ENCODE results near the gene PSMD1.
"Not testable (repeated sequence)": the region's sequence is repeated elsewhere in the genome, so short reads cannot be mapped to it uniquely, and the experiment has no call there.

PSMD1 gene

DNA sequence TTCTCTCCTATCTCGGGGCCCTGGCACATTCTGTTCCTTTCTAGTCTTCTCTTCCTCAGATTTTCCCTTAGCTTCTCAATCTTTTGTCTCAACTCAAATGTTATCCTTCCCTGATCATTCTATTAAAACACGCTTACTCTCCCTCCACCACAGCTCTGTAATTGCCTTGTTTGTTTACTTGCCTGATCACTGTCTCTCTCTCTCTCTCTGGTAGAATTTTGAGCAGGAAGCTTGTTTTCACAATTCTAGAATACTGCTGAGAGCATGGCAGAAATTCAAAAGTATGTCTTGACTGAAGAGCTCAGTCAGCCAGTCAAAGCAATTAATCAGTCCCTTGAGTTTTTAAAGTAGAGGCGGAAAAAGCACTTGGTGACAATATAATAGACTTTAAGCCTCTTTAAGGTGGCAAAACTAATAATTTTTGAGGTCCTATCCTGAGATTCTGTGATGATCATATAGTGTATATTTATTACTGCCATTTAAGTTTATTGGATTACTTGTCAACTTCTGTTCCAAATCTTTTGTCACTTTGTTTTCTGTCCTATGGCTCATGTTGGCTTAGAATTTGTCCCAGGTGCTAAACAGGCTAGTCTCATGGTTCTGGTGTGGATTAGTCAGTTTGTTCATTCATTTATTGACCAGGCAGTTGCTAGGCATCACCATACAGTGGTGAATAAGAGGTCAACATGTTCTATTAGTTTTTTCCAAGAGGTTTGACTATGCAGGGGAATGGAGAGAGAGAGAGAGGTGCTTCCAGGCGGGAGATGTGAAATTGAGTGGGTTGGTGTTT lies 2.3 kb downstream of the PSMD1 start:
- DNase-seq (ENCODE audit: low read depth) = no peak

DNA sequence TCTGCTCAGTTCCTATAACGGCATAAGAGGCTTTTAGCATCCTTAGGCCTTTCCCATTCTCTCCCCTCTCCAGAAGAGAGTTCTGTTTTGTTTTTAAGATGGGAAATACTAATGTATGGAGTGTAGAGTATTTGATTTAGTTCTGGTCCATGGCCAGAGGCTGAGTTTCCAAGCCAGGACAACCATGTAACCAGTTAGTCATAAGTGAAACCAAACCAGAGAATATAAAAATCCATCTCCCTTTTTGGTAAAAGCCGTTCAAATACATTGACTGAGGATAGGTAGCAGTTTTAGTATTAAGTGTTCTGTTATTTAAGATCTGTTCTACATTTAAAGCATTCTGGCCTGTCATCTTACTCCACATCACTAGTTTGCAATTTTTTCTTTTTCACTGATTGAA lies 3.1 kb downstream of the PSMD1 start:
- DNase-seq (ENCODE audit: low read depth) = no peak

DNA sequence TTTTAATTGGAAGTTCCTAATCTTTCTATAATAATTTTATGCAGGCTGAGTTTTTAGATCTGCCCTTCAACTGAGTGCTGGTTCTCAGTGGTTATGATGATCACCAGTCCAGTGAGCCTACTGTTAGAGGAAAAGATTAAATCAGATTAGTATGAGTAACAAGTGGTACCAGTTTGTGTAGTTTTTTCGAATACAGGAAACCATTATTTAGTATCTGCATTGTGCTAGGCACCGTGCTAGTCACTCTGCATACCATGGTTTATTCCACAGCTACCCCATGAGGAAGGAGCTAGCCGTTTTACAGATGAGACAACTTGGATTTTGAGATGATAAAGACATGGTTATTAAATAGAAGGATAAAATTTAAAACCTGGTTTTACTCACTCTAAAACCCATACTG lies 6.1 kb downstream of the PSMD1 start:
- DNase-seq (ENCODE audit: low read depth) = no peak

DNA sequence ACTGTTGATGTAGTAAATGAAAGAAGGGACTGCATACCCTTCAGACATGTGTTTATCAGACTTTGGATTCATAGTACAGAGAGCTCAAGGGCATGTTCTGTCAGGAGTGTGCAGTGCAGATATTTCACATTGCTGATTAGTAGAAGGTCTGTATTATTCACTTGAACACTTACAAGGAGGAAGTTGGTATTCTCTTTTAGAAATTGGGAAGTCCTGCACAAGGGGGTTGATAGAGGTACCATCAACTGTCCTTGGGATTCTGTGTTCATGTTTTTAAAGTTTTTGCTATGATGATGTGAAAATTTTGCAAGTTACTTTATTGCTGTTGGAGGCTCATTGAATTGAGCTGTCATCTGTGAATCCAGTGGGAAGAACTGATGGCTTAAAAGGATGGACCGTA lies 6.7 kb downstream of the PSMD1 start:
- no peak for DNase-seq (ENCODE audit: low read depth)

DNA sequence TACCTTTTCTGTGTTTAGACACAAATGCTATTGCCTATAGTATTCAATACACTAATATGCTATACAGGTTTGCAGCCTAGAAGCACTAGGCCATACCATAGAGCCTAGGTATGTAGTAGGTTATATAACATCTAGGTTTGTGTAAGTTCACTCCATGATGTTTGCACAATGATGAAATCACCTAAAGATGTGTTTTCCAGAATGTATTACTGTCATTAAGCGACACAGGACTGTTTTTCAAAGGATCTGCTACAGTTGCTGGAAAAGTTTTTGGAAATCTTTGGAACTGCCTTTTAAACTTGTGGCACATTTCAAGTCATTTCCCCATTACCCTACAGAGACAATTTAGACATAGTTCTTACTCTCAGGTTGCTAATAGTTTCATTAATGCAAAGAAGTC lies 9.3 kb downstream of the PSMD1 start:
- no peak for DNase-seq (ENCODE audit: low read depth)

DNA sequence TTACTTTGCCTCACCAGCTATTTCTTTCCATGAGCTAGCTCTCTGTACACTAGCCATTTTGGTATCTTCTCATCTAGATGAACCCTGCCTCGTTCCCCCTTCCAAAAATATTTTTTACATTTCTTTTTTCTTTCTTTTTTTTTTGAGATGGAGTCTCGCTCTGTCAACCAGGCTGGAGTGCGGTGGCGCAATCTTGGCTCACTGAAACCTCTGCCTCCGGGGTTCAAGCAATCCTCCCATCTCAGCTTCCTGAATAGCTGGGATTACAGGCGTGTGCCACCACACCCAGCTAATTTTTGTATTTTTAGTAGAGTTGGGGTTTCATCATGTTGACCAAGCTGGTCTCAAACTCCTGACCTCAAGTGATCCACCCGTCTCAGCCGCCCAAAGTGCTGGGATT lies 10.9 kb downstream of the PSMD1 start:
- DNase-seq (ENCODE audit: low read depth) = not testable (repeated sequence)

DNA sequence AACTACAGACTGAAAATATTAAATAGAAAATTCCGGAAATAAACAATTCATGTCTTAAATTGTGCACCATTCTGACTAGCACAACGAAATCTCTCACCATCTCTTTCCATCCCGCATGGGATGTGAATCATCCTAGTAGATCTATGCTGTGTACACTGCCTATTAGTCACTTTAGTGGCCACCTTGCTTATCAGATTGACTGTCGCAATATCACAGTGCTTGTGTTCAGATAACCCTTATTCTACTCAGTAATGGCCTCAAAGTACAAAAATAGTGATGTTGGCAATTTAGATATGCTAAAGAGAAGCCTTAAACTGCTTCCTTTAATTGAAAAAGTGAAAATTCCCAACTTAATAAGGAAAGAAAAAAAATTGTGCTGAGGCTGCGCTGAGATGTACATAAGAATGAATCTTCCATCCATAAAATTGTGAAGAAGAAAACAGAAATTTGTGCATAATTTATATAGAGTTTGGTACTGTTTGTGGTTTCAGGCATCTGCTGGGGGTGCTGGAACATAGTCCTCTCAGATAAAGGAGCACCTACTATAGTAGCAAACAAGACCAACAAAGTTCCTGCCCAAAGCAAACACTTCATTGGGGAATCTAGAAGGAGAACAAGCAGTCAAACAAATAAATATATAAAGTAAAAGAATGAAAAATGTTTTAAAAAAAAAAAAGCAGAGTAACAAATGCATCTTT lies 12.0 kb downstream of the PSMD1 start:
- DNase-seq (ENCODE audit: low read depth) = no peak

DNA sequence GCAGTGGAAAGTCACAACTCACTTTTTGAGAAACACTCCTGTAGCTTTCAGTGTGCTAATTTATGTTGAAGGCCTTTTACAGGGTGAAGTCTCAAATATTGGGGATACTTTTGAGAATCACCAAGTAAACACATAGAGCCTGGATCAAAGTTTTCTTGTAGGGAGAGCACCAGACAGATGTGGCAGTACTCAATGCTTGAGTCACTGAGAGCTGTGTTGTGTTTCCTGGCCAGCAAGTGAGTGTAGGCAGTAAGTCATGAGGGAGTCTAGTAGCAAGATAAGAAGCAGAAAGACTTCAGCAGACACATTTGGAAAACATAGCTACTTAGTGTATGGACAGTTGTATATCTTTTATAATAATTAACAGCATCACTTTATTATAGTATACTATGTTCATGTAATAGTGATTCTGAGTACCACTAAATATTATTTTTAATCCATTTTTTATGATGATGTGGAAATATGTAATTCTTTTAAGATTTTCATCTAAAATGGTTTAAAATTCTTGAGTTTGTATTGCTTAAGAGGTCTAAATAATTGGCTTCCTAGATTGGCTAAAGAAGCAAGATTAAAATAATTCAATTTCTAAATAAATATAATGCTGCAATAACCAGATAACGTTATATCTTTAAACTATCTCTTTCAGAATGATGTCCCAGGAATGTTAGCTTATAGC lies 12.8 kb downstream of the PSMD1 start:
- DNase-seq (ENCODE audit: low read depth) = no peak

DNA sequence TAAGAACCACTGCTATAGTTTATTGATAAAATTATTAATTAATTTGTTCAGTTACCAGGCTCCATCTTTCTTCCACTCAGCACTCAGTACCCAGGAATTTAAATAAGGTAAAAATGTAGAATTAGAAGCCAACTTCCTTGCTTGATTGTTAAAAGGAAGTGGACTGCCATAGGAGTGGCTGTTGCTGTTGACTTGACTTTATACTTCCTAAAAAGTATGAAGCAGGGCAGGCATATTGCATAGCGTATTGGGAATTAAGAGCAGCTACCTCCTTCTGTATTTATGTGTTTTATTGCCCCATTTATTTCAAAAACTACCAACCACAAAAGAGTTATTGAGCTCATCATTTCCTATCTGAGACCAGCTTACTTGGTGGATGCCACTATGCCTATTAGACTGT lies 27.9 kb downstream of the PSMD1 start:
- no peak for DNase-seq (ENCODE audit: low read depth)

DNA sequence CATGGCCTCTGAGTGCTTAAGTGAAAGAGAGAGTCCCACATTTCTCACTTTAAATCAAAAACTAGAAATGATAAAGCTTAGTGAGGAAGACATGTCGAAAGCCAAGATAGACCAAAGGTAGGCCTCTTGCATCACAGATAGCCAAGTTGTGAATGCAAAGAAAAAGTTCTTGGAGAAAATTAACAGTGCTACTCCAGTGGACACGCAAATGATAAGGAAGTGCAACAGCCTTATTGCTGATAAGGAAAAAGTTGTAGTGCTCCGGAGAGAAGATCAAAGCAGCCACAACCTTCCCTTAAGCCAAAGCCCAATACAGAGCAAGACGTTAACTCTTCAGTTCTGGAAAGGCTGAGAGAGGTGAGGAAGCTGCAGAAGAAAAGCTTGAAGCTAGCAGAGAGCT lies 32.1 kb downstream of the PSMD1 start:
- DNase-seq (ENCODE audit: low read depth) = no peak

DNA sequence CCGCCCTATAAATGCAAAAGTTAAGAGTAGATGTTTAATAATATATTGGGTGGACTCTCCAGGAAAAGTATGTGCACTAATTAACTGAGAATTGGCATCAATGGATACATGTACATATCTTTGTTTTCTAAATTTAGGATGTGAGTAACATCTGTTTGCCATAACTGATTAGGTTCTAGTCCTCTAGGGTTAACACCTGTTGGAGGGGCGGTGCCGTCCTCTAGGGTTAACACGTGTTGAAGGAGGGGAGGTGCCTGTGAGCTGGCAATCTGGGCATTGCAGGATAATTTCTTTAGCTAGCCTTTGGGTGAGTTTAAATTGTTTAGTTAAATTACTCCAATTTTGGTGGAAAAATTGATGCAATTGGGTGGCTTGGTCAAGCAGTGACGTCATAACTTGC lies 37.3 kb downstream of the PSMD1 start:
- DNase-seq (ENCODE audit: low read depth) = no peak

DNA sequence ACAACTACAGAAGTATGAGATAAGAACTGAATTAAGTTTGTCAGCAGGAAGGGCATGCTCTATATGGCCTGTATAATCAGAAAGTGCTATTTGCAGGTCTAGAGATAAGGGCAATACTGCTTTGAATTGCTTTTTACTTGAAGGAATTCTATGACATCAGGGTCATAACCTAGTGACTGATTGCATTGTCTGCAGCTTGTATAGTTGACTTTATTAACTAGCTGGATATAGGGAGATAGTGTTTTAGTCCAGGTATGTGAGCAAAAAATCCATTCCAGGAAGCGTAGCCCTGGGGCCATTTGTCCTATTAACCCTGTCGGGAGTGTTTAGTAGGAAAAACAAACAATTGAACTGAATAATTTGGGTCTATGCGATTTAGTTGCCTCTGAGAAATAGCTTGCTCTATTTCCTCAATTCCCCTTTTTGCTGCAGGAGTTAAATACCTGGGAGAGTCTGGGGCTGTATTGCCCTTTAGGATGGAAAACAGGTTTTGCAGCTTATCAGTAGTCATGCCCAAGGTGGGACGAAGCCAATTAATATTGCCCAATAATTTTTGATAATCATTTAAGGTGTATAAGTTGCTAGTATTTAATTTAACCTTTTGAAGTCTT lies 38.2 kb downstream of the PSMD1 start:
- DNase-seq (ENCODE audit: low read depth) = no peak

DNA sequence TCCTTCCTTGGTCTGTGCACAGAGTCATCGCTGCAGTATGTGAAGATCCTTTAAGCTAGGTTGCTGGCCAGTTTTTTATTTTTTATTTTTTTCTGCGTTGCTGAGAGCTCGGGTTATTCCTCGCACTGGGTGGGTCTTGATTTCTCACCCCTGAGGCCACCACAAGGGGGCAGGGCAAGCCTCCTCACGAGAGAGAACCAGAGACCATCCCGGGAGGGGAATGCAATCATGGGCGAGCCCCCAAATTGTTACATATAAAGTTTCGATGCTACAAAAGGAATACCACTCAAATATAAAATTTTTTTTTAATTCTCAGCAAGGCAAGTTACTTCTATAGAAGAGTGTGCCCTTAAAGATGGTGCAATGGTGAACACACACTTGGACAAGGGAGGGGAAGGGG lies 43.3 kb downstream of the PSMD1 start:
- no peak for DNase-seq (ENCODE audit: low read depth)

DNA sequence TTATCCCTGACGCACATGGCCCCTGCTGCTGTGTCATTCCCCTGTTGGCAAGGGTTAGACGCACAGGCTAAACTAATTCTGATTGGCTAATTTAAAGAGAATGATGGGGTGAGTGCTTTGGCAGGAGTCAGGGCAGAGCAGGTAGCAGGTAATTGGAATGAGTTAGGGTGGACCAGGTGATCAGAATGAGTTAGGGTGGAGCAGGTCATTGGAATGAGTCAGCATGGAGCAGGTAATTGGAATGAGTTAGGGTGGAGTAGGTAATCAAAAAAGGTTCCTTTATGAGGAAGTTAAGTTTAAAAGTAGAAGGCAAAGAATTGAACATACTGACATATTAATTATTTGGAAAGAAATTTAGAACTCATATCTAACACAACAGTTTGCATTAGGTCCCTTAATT lies 43.7 kb downstream of the PSMD1 start:
- DNase-seq (ENCODE audit: low read depth) = not testable (repeated sequence)

DNA sequence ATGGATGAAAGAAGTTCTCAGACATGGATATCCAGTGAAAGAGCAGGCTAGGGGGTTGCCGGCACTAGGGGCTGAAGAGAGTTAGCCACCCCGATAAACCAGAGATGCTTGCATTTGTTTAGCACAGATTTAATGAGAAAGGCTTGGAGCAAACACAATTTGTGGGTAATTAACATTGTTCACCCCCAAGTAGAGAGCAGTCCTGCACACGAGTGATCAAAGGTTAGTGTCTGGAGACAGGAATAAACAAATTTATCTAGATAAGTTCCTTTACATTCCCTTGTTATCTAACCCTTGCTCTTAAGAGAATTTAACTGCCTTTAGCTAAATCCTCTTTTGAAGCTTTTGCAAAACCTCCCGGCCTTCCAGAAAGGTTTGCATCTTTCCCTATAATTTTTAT lies 44.3 kb downstream of the PSMD1 start:
- no peak for DNase-seq (ENCODE audit: low read depth)

DNA sequence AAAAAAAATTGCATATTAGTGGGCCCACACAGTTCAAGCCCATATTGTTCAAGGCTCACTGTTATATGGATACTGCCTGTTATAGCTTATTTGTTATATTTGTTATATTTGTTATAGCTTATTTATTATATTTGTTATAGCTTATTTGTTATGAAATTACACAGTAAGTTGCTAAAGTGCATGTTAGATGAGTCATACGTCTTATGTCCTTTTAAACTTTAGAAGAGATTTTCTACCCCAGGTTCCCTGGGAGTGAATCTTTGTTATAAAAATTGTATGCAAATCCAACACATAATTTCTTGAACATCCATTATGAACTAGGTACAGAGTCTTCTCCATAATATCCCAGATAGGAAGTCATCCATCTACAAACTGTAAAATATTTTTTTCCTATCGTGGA lies 46.1 kb downstream of the PSMD1 start:
- DNase-seq (ENCODE audit: low read depth) = no peak

DNA sequence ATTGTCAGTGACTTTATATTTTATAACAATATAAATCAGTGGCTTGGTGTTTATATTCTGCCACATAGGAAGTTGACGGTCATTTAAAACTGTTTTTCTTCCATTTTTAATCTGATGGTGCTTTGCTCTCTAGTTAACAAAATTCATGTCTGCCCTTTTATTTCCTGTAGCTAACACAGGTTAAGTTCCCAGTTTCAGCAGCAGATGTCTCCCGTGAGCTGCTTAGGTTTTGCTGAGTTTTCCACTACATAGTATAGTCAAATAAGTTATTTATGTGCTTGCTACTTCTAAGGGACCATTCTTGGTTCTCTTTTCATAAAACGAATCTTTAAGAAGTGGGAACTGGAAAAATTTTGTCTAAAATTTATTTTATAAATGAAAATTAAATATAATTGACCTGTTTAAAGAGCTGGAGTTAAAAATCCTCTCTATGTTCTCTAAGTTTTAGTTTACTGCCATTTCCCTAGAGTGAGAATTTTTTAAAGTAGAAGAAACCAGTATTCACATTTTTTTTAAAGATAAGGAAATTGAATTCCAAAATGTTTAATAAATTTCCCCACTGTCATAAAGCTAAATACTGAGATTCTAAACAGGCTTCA lies 47.5 kb downstream of the PSMD1 start:
- peak; percentile 7 for DNase-seq (ENCODE audit: low read depth)

DNA sequence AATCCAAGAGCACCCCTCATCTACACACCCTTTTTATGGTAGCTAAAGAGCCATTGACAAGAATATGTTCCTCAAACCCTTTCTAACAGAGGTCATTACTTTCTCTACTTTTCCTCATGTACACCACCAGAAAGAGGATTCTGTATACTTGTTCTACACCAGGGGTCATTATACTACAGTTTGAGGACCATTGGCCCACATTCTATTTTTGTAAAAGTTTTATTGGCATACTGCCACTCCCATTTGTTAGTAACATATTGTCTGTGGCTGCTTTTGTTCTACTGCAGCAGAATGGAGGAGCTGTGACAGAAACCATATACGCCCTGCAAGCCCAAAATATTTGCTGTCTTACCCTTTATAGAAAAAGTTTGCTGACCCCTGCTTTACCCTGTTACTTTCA lies 53.9 kb downstream of the PSMD1 start:
- DNase-seq (ENCODE audit: low read depth) = no peak

DNA sequence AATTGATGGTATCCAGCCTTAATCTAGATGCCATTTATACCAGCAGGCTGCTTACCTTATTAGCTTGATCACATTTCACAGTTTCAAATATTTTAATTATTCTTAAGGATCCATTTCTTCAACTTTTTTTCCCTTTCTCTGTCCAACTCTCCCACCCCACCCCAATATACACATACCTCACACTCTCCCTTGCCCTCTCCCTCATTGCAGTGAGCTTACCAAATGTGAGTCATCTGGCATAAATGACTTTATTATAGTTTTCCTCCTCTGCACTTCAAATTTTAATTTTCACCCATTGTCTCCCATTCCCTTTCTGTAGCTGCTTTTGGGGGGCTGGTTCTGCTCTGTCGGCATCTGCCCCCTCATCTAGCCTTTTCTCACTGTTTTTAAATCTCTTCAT lies 55.3 kb downstream of the PSMD1 start:
- DNase-seq (ENCODE audit: low read depth) = no peak

DNA sequence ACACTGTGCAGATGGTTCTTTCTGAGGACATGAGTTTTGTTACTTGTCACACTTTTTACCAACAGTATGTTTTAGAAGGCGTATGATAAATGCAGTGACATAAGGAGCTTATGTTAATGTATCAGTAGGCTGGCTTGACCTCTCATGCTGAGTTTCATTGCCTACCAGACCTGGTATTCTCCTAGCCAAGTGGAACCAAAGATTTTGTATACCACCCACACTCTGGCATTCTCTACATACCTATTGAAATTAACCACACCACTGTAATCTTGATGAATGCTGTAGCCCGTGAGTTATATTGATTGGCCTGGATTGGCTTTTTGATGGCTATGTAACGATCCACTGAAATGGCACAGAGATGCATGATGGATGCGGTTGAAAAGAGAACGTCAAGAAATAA lies 56.8 kb downstream of the PSMD1 start:
- DNase-seq (ENCODE audit: low read depth) = no peak

DNA sequence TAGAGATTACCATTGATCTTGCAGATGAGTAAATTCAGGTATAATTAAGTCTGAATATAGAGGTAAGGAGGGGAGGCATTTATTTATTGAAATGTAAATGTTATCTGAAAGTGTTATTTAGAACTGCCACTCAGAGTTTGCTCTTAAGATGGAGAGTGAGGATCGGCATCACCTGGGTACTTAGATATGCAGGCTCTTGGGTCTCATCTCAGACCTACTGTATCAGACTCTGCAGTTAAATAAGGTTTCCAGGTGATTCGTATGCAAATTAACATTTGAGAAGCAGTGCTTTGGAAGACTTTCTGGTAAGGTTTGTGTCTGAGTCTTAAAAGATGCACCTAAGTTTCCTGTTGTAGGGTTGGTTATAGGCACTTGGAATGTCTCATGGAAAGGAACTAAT lies 59.0 kb downstream of the PSMD1 start:
- DNase-seq (ENCODE audit: low read depth) = no peak

DNA sequence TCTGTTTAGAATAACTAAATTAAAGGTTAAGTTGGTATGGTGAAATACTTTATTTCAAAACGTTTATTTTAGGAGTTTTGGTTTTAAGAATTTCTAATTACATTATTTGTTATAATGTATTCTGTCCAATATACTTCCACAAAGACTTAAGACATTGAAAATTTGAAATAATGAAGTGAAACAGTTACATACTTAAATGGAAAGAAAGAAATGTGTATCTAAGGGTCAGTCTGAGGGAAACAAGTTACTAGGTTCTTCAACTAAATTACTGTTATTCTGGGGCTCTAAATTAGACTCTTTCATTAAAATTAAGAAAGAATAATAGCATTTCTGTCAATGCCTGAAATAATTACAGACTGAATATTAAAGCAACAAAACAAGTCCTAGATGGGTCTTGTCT lies 60.5 kb downstream of the PSMD1 start:
- no peak for DNase-seq (ENCODE audit: low read depth)

Data from stimulated activated CD8-positive, alpha-beta memory T cell treated with anti-CD3 and anti-CD28 coated beads, Interleukin-4, amount 100 ng/mL, for 24 hours (primary cell).